Endothelial cell of umbilical vein (primary cell): ENCODE measurements around the gene C12orf76. TPM values are rescaled to one million over a fixed set of nuclear protein-coding genes. Genes with fewer than 3 reads are reported as not detected.

Experiments used
- BruUV-seq: library from RNA; stranded (reverse); fragments of 400-500 nt; replicated peaks from 2 replicates; lab custom pipeline; 2021; lab: Mats Ljungman, UMichigan
- CTCF ChIA-PET: fragments of 300-600, 350-600 bp; sonication (Branson Sonifier 250); formaldehyde crosslinking; loops from one replicate; lab custom pipeline; 2021; ENCODE audit warnings: antibody characterized with exemption, inconsistent platforms; lab: Charles Lee
- POLR2A ChIA-PET: fragments of 300-600, 350-600 bp; sonication (Branson Sonifier 250); formaldehyde crosslinking; loops from one replicate; lab custom pipeline; 2021; ENCODE audit warnings: antibody characterized with exemption, inconsistent platforms; lab: Charles Lee
- DNase-seq: peaks from one replicate; pipeline ENCODE4 v3.0.0-alpha.2; 2011; ENCODE audit warnings: low read depth, low spot score
- FAIRE-seq: peaks from 2 replicates; lab custom pipeline; 2011; peaks lifted over from hg19 to GRCh38; lab: Jason Lieb, UNC
- H2AFZ ChIP-seq: 2 replicates; pipeline ENCODE4 v1.6.0; 2012; ENCODE audit warnings: low read depth, low read length, control low read depth, inconsistent platforms
- H3K27ac ChIP-seq: 2 replicates; pipeline ENCODE4 v1.5.1; 2011; ENCODE audit warnings: low read depth, mild to moderate bottlenecking, control low read depth, low read length, moderate library complexity; ENCODE audit not compliant: insufficient read depth
- H3K27me3 ChIP-seq, 2 experiments: 2 replicates each; pipeline versions ENCODE4 v1.6.0 to v1.6.1; 2011; ENCODE audit warnings: low read length in 2 of 2, mixed read lengths in 1 of 2; ENCODE audit not compliant: control insufficient read depth in 2 of 2, insufficient read depth in 2 of 2
- H3K36me3 ChIP-seq, 2 experiments: 2 replicates in 1 of 2; 3 replicates in 1 of 2; pipeline ENCODE4 v1.5.1; 2011; ENCODE audit warnings: low read length in 2 of 2, mild to moderate bottlenecking in 1 of 2, moderate library complexity in 1 of 2; ENCODE audit not compliant: control insufficient read depth in 2 of 2, insufficient read depth in 2 of 2; ENCODE audit errors: extremely low read depth in 1 of 2
- H3K4me1 ChIP-seq: 3 replicates; pipeline ENCODE4 v1.5.1; 2011; ENCODE audit warnings: mild to moderate bottlenecking, low read length; ENCODE audit not compliant: control insufficient read depth, insufficient read depth; ENCODE audit errors: extremely low read depth
- H3K4me2 ChIP-seq: 2 replicates; pipeline ENCODE4 v1.6.1; 2011; ENCODE audit warnings: low read length, control low read depth, mixed read lengths; ENCODE audit not compliant: insufficient read depth
- H3K4me3 ChIP-seq, 3 experiments: fragments of 200-600 bp in 1 of 3; sonication (generic), shearing (Covaris generic) in 1 of 3; replicated peaks in 1 of 3; 2 replicates each; pipeline ENCODE4 v1.5.1; 2011 to 2016; ENCODE audit warnings: control low read depth in 3 of 3, low read length in 3 of 3, mild to moderate bottlenecking in 2 of 3, inconsistent platforms in 1 of 3, low read depth in 1 of 3, moderate library complexity in 1 of 3; ENCODE audit not compliant: insufficient read depth in 1 of 3
- H3K79me2 ChIP-seq: 2 replicates; pipeline ENCODE4 v1.6.0; 2012; ENCODE audit warnings: low read length, inconsistent platforms; ENCODE audit not compliant: control insufficient read depth, insufficient read depth
- H3K9ac ChIP-seq: replicated peaks from 2 replicates; pipeline ENCODE3; 2011; ENCODE audit warnings: low read length, control low read depth; ENCODE audit not compliant: insufficient read depth; ENCODE audit errors: extremely low read depth
- H3K9me1 ChIP-seq: replicated peaks from 3 replicates; pipeline ENCODE4 v1.6.0; 2011; ENCODE audit warnings: mild to moderate bottlenecking, low read length; ENCODE audit not compliant: control insufficient read depth, insufficient read depth; ENCODE audit errors: extremely low read depth
- H3K9me3 ChIP-seq: replicated peaks from 2 replicates; pipeline ENCODE4 v1.5.1; 2012; ENCODE audit warnings: low read length, inconsistent platforms; ENCODE audit not compliant: control insufficient read depth, insufficient read depth
- H4K20me1 ChIP-seq: replicated peaks from 2 replicates; pipeline ENCODE3; 2011; ENCODE audit warnings: mild to moderate bottlenecking, low read length; ENCODE audit not compliant: control insufficient read depth, insufficient read depth; ENCODE audit errors: extremely low read depth
- CTCF ChIP-seq, 2 donors: IDR thresholded peaks; 1 replicate in 1 of 2; 2 replicates in 1 of 2; pipeline ENCODE4 v1.5.1; 2011; ENCODE audit warnings: low read length in 2 of 2, mild to moderate bottlenecking in 2 of 2, moderate library complexity in 2 of 2, control low read depth in 1 of 2, inconsistent platforms in 1 of 2, low read depth in 1 of 2; ENCODE audit not compliant: insufficient read depth in 1 of 2; ENCODE audit errors: extremely low read depth in 1 of 2
- EZH2 ChIP-seq: IDR thresholded peaks from 2 replicates; pipeline ENCODE4 v1.6.1; 2012; ENCODE audit warnings: borderline replicate concordance, low read depth, mild to moderate bottlenecking, moderate library complexity, low read length, inconsistent platforms; ENCODE audit not compliant: severe bottlenecking
- FOS ChIP-seq: IDR thresholded peaks from 2 replicates; pipeline ENCODE4 v1.6.1; 2011; ENCODE audit warnings: mild to moderate bottlenecking, low read length, moderate library complexity, borderline replicate concordance; ENCODE audit not compliant: insufficient read depth
- GATA2 ChIP-seq: IDR thresholded peaks from 2 replicates; pipeline ENCODE4 v1.7.0; 2011; ENCODE audit warnings: low read depth, mild to moderate bottlenecking, moderate library complexity, mixed read lengths, low read length; ENCODE audit not compliant: insufficient read length, insufficient read depth
- JUN ChIP-seq: IDR thresholded peaks from 2 replicates; pipeline ENCODE4 v1.6.1; 2011; ENCODE audit warnings: borderline replicate concordance, low read depth; ENCODE audit not compliant: insufficient read length, insufficient read depth
- MAX ChIP-seq: IDR thresholded peaks from 2 replicates; pipeline ENCODE4 v1.6.1; 2011; ENCODE audit not compliant: insufficient read depth, insufficient read length
- MYC ChIP-seq: IDR thresholded peaks from one replicate; pipeline ENCODE4 v1.6.1; 2011; ENCODE audit warnings: mild to moderate bottlenecking, low read depth, low read length
- POLR2A ChIP-seq: IDR thresholded peaks from 2 replicates; pipeline ENCODE4 v1.6.1; 2012; ENCODE audit warnings: low read depth, mild to moderate bottlenecking, control low read depth, low read length
- POLR2AphosphoS5 ChIP-seq: IDR thresholded peaks from 2 replicates; pipeline ENCODE4 v1.6.1; 2012; ENCODE audit warnings: low read depth, mild to moderate bottlenecking, control low read depth, low read length, moderate library complexity; ENCODE audit not compliant: insufficient read depth
- dilution Hi-C: fragments of 300-500 bp; cut with MboI; formaldehyde crosslinking; loops from one replicate; pipeline ENCODE4 v1.15.0; 2019; ENCODE audit warnings: low sequenced_read_pairs; ENCODE audit not compliant: extremely low pct_ligation_motif_present
- intact Hi-C: fragments of 100-400 bp; cut with micrococcal nuclease; formaldehyde crosslinking; loops from one replicate; pipeline ENCODE4 v1.10.0; 2022
- polyA plus RNA-seq, 4 experiments: library from polyadenylated mRNA; depleted of rRNA in 3 of 4; stranded (reverse) in 3 of 4; unstranded in 1 of 4; fragments of >200 nt; gene quantifications; 2 replicates each; pipeline versions ENCODE4 v1.2.1 to v1.2.3, GENCODE V29; 2011 to 2012; ENCODE audit warnings: missing spikeins in 1 of 4
- total RNA-seq: library from RNA; stranded (reverse); gene quantifications from 2 replicates; pipeline ENCODE4 v1.2.3, GENCODE V29; 2021

C12orf76 gene
- total and polyA plus RNA-seq, 2 donors (not counting 3 experiments of a cell fraction or from before 2014, with no cell fraction given) = 13.4 to 17.1 TPM

DNA sequence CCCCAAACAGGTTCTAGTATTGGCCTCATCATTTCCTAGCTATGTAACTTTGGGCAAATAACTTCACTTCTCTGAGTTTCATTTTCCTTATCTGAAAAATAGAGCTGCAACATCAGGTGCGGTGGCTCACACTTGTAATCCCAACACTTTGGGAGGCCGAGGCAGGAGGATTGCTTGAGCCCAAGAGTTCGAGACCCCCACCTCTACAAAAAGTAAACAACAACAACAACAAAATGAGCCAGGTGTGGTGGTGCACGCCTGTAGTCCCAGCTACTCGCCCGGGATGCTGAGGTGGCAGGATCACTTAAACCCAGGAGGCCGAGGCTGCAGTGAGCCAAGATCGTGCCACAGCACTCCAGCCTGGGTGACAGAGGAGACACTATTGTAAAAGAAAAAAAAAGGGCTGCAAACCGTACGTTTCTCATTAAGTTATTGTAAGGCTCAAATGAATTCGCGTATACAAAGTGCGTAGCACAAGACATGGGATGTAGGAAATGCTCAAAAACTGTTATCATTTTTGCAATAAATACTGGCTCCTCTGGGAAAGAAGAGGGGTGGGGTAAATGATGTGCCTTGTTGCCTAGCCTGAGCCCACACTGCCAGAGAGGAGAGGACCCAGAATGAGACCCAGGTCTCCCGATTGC lies 903 bp downstream of the C12orf76 start:
- FAIRE-seq (no peak), DNase-seq (no peak)
- no peaks in the 10 kb centered on the region for H3K9me1 ChIP-seq
- H3K9me3 ChIP-seq = no peaks in the 10 kb centered on the region
- H3K9ac ChIP-seq = peak overlapping the region; percentile 25
- no peaks in the 10 kb centered on the region for H3K36me3 ChIP-seq
- no peaks in the 10 kb centered on the region for H3K27me3 ChIP-seq
- no peak overlapping the region for H2AFZ ChIP-seq
- intact Hi-C loops = no loop called here
- H3K27ac ChIP-seq = no peak overlapping the region
- peaks cover 16% of the 10 kb centered on the region for H3K79me2 ChIP-seq
- TF ChIP-seq MYC = no peak
- no peak for TF ChIP-seq POLR2AphosphoS5
- no peak for TF ChIP-seq FOS
- no peak for TF ChIP-seq MAX
- TF ChIP-seq POLR2A = no peak
- no peak for TF ChIP-seq GATA2
- TF ChIP-seq JUN = no peak
- TF ChIP-seq EZH2 = no peak
- TF ChIP-seq CTCF (IDR thresholded peaks at IDR 0.05; ENCODE audit: extremely low read depth in 1 of 2, insufficient read depth in 1 of 2, low read depth in 1 of 2, low read length in 2 of 2) = no peak
- ChIA-PET POLR2A (interaction anchor here (0.5 kb wide), 1 partner anchor 16 kb away, joined by 4 read pairs; no protein-coding TSS in a partner anchor), CTCF (interaction anchor here (0.6 to 1.2 kb wide), 4 partner anchors 23 to 384 kb away, joined by 3 to 5 read pairs (median 4); no protein-coding TSS in a partner anchor)
- TSS peak; percentile 22 for BruUV-seq
- H3K4me2 ChIP-seq = peak overlapping the region; percentile 76
- H3K4me3 ChIP-seq = peak overlapping the region; percentile 55 to 87 (median 61)
- H4K20me1 ChIP-seq = no peaks in the 10 kb centered on the region
- dilution Hi-C loops = no loop called here
- H3K4me1 ChIP-seq = peaks cover 16% of the 10 kb centered on the region
